WERI-Rb-1 (cell line): ENCODE data around the gene RBPJ.

Experiments used
- DNase-seq: peaks from one replicate; pipeline ENCODE4 v3.0.0-alpha.2; 2020
- H3K27ac ChIP-seq: fragments of 250-450 bp; sonication (Bioruptor Pico); 2 replicates; pipeline ENCODE4 v1.5.1; 2020; ENCODE audit warnings: mild to moderate bottlenecking, moderate library complexity
- H3K27me3 ChIP-seq: fragments of 250-450 bp; sonication (Bioruptor Pico); 2 replicates; pipeline ENCODE4 v1.5.1; 2021; ENCODE audit warnings: mild to moderate bottlenecking, low read depth, moderate library complexity; ENCODE audit not compliant: insufficient read depth, severe bottlenecking
- H3K36me3 ChIP-seq: fragments of 250-450 bp; sonication (Bioruptor Pico); 2 replicates; pipeline ENCODE4 v1.5.1; 2020; ENCODE audit warnings: mild to moderate bottlenecking, moderate library complexity
- H3K4me3 ChIP-seq: 2 replicates; pipeline ENCODE4 v1.5.1; 2011; ENCODE audit warnings: low read depth, mild to moderate bottlenecking, control low read depth, low read length
- H3K9me3 ChIP-seq: fragments of 250-450 bp; sonication (Bioruptor Pico); 2 replicates; pipeline ENCODE4 v1.5.1; 2021; ENCODE audit warnings: mild to moderate bottlenecking, moderate library complexity; ENCODE audit not compliant: severe bottlenecking
- CTCF ChIP-seq: IDR thresholded peaks from 2 replicates; pipeline ENCODE4 v1.5.1; 2011; ENCODE audit warnings: low read depth, mild to moderate bottlenecking, control low read depth, inconsistent platforms, low read length

The RBPJ gene

GRCh38 chr4:26367811-26368210 lies 47.0 kb downstream of the RBPJ start:
- Histone ChIP-seq H3K4me3 (no peak overlapping the region), H3K9me3 (no peaks in the 10 kb centered on the region), H3K36me3 (peaks cover 35% of the 10 kb centered on the region), H3K27me3 (no peaks in the 10 kb centered on the region), H3K27ac (no peak overlapping the region)
- DNase-seq, result no peak
- TF ChIP-seq CTCF, result no peak

- Histone ChIP-seq H3K27me3 (no peaks in the 10 kb centered on the region), H3K36me3 (peaks cover 37% of the 10 kb centered on the region), H3K4me3 (no peak overlapping the region), H3K27ac (no peak overlapping the region), H3K9me3 (no peaks in the 10 kb centered on the region)
- no peak for DNase-seq
- no peak for TF ChIP-seq CTCF
Observed at GRCh38 chr4:26368685-26369084, 47.9 kb downstream of the RBPJ start.

- no peak overlapping the region for H3K27ac ChIP-seq
- no peaks in the 10 kb centered on the region for H3K27me3 ChIP-seq
- no peaks in the 10 kb centered on the region for H3K9me3 ChIP-seq
- no peak overlapping the region for H3K4me3 ChIP-seq
- TF ChIP-seq CTCF, result no peak
- H3K36me3 ChIP-seq, result peaks cover 37% of the 10 kb centered on the region
- no peak for DNase-seq
Observed at GRCh38 chr4:26369132-26369531, 48.3 kb downstream of the RBPJ start.

- no peak for TF ChIP-seq CTCF
- H3K27ac ChIP-seq, result no peak overlapping the region
Observed at GRCh38 chr4:26369581-26369980, 48.8 kb downstream of the RBPJ start.

GRCh38 chr4:26372076-26372475 lies 51.3 kb downstream of the RBPJ start:
- DNase-seq, result no peak
- Histone ChIP-seq H3K9me3 (no peaks in the 10 kb centered on the region), H3K27me3 (no peaks in the 10 kb centered on the region), H3K4me3 (no peak overlapping the region), H3K36me3 (peaks cover 24% of the 10 kb centered on the region), H3K27ac (no peak overlapping the region)
- no peak for TF ChIP-seq CTCF

More at GRCh38 chr4:26369581-26369980, 48.8 kb downstream of the RBPJ start:
- Histone ChIP-seq H3K36me3 (peaks cover 37% of the 10 kb centered on the region), H3K9me3 (no peaks in the 10 kb centered on the region), H3K27me3 (no peaks in the 10 kb centered on the region), H3K4me3 (no peak overlapping the region)
- DNase-seq, result no peak

- no peak overlapping the region for H3K4me3 ChIP-seq
- H3K36me3 ChIP-seq, result peaks cover 21% of the 10 kb centered on the region
- no peaks in the 10 kb centered on the region for H3K9me3 ChIP-seq
- H3K27ac ChIP-seq, result no peak overlapping the region
- TF ChIP-seq CTCF, result no peak
- no peak for DNase-seq
- no peaks in the 10 kb centered on the region for H3K27me3 ChIP-seq
Observed at GRCh38 chr4:26372525-26373172, 51.8 kb downstream of the RBPJ start.
